GM12892 (cell line): ENCODE measurements around the gene ATXN10.

ENCODE experiments used
- POLR2A ChIP-seq: IDR thresholded peaks from 2 replicates; pipeline ENCODE4 v1.6.1; 2011; ENCODE audit warnings: low read depth, low read length, control low read depth
- POLR2AphosphoS5 ChIP-seq: IDR thresholded peaks from 2 replicates; pipeline ENCODE4 v1.6.1; 2011; ENCODE audit warnings: low read depth, low read length, control low read depth
- TAF1 ChIP-seq: IDR thresholded peaks from 2 replicates; pipeline ENCODE4 v1.6.1; 2011; ENCODE audit warnings: low read depth, mild to moderate bottlenecking, control low read depth, low read length, borderline replicate concordance

DNA sequence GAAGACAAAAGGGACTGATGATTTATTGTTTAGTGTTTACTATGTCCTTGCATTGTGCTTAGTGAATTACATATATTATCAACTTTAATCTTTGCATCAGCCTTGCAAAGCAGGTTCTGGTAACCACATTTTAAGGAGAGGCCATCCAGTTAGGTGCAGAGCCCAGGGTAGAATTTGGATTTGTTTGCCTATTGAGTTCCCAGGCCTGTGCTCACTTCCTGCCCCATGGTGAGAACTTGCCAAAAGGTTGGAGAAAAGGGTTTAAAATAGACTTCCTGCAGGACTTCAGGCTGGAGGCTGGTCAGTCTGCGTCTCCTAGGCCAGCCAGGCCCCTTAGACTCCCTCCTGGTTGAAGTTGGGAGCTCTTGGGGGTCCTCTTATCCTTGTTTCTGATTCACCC lies 72.1 kb downstream of the ATXN10 start:
- TF ChIP-seq POLR2A: no peak
- TF ChIP-seq TAF1: no peak
- TF ChIP-seq POLR2AphosphoS5: no peak
